Liver (tissue), 9 donors: ENCODE results near the gene PSMB8. TPM values are rescaled to one million over a fixed set of nuclear protein-coding genes. Genes with fewer than 3 reads are reported as not detected.

ENCODE experiments used
- DNase-seq: peaks from one replicate; pipeline ENCODE4 v3.0.0-alpha.2; 2017; ENCODE audit warnings: low spot score
- H3K27ac ChIP-seq, 2 donors: one replicate each; pipeline ENCODE4 v1.7.0; 2013; ENCODE audit warnings: inconsistent platforms in 2 of 2, low read length in 2 of 2, control low read depth in 1 of 2, low read depth in 1 of 2, mild to moderate bottlenecking in 1 of 2
- H3K27me3 ChIP-seq, 4 donors: one replicate each; pipeline versions ENCODE4 v1.6.1 to v1.7.0; 2013; ENCODE audit warnings: low read length in 3 of 4, inconsistent platforms in 1 of 4, mild to moderate bottlenecking in 1 of 4, moderate library complexity in 1 of 4; ENCODE audit not compliant: control insufficient read depth in 4 of 4, insufficient read depth in 4 of 4
- H3K36me3 ChIP-seq, 4 donors: one replicate each; pipeline versions ENCODE4 v1.6.1 to v1.7.0; 2013; ENCODE audit warnings: low read length in 3 of 4, mild to moderate bottlenecking in 3 of 4, low read depth in 1 of 4, moderate library complexity in 1 of 4; ENCODE audit not compliant: control insufficient read depth in 4 of 4, insufficient read depth in 3 of 4
- H3K4me1 ChIP-seq, 4 donors: one replicate each; pipeline versions ENCODE4 v1.6.1 to v1.7.0; 2013; ENCODE audit warnings: low read length in 3 of 4, mild to moderate bottlenecking in 3 of 4, moderate library complexity in 1 of 4; ENCODE audit not compliant: control insufficient read depth in 4 of 4, insufficient read depth in 4 of 4
- H3K4me3 ChIP-seq, 3 donors: one replicate each; pipeline versions ENCODE4 v1.6.1 to v1.7.0; 2013; ENCODE audit warnings: low read length in 3 of 3, control low read depth in 1 of 3, low read depth in 1 of 3, mild to moderate bottlenecking in 1 of 3
- H3K9ac ChIP-seq, 2 donors: one replicate each; pipeline ENCODE4 v1.7.0; 2013; ENCODE audit warnings: low read length in 2 of 2, mild to moderate bottlenecking in 2 of 2, moderate library complexity in 2 of 2, control low read depth in 1 of 2, low read depth in 1 of 2
- H3K9me3 ChIP-seq, 4 donors: one replicate each; pipeline versions ENCODE4 v1.6.1 to v1.7.0; 2013; ENCODE audit warnings: low read length in 3 of 4; ENCODE audit not compliant: control insufficient read depth in 4 of 4
- EGR1 ChIP-seq, 2 donors: IDR thresholded peaks; 2 replicates each; pipeline ENCODE4 v1.6.1; 2016 to 2018; ENCODE audit warnings: antibody characterized with exemption in 2 of 2, low read depth in 2 of 2
- FOXA1 ChIP-seq: IDR thresholded peaks from 2 replicates; pipeline ENCODE4 v1.6.1; 2016; ENCODE audit warnings: antibody characterized with exemption
- FOXA2 ChIP-seq: IDR thresholded peaks from 2 replicates; pipeline ENCODE4 v1.6.1; 2016; ENCODE audit warnings: antibody characterized with exemption
- GABPA ChIP-seq, 2 donors: IDR thresholded peaks in 1 of 2; conservative IDR thresholded peaks in 1 of 2; 2 replicates each; pipeline ENCODE4 v1.6.1; 2016; ENCODE audit warnings: antibody characterized with exemption in 2 of 2, mild to moderate bottlenecking in 1 of 2, moderate library complexity in 1 of 2
- HNF4A ChIP-seq, 2 donors: conservative IDR thresholded peaks; 2 replicates each; pipeline ENCODE4 v1.6.1; 2016; ENCODE audit warnings: antibody characterized with exemption in 2 of 2, mild to moderate bottlenecking in 2 of 2
- HNF4G ChIP-seq: IDR thresholded peaks from 2 replicates; pipeline ENCODE4 v1.6.1; 2016; ENCODE audit warnings: antibody characterized with exemption
- JUND ChIP-seq, 2 donors: IDR thresholded peaks; 2 replicates each; pipeline ENCODE4 v1.6.1; 2016; ENCODE audit warnings: antibody characterized with exemption in 2 of 2
- NR2F2 ChIP-seq: IDR thresholded peaks from 2 replicates; pipeline ENCODE4 v1.6.1; 2016; ENCODE audit warnings: antibody characterized with exemption
- RAD21 ChIP-seq, 2 donors: IDR thresholded peaks; 2 replicates each; pipeline ENCODE4 v1.6.1; 2016; ENCODE audit warnings: antibody characterized with exemption in 2 of 2, mild to moderate bottlenecking in 2 of 2
- RXRA ChIP-seq, 2 donors: IDR thresholded peaks; 2 replicates each; pipeline ENCODE4 v1.6.1; 2017 to 2018; ENCODE audit warnings: antibody characterized with exemption in 2 of 2, mild to moderate bottlenecking in 1 of 2
- SP1 ChIP-seq: IDR thresholded peaks from 2 replicates; pipeline ENCODE4 v1.6.1; 2018; ENCODE audit warnings: antibody characterized with exemption, mild to moderate bottlenecking
- TAF1 ChIP-seq: conservative IDR thresholded peaks from 2 replicates; pipeline ENCODE4 v1.6.1; 2016; ENCODE audit warnings: antibody characterized with exemption, mild to moderate bottlenecking
- YY1 ChIP-seq: IDR thresholded peaks from 2 replicates; pipeline ENCODE4 v1.6.1; 2016; ENCODE audit warnings: antibody characterized with exemption, mild to moderate bottlenecking
- WGBS: extraction: QIAGEN DNeasy Blood & Tissue Kit; methylation state at CpG from one replicate; pipeline ENCODE4 v1.1.7; 2013; 5-methylcytosine and 5-hydroxymethylcytosine counted together
- polyA plus RNA-seq, 2 donors: library from polyadenylated mRNA; stranded (reverse) in 1 of 2; unstranded in 1 of 2; fragments of 200-250 nt in 1 of 2; fragments of >200 nt in 1 of 2; fragmentation: Nextera tagmentation in 1 of 2; extraction: Ambion mirVana in 1 of 2; gene quantifications; one replicate each; pipeline versions ENCODE4 v1.2.1 to v1.2.3, GENCODE V29; 2013 to 2015
- total RNA-seq, 2 donors: library from RNA; depleted of rRNA; stranded (reverse); fragments of >200 nt; gene quantifications; one replicate each; pipeline ENCODE4 v1.2.3, GENCODE V29; 2014
- TF ChIP-seq, protein P1 (sequence below): IDR thresholded peaks from 2 replicates; pipeline ENCODE4 v1.6.1; 2016; ENCODE audit warnings: antibody characterized with exemption
- TF ChIP-seq, protein P2 (sequence below): IDR thresholded peaks from 2 replicates; pipeline ENCODE4 v1.6.1; 2016; ENCODE audit warnings: antibody characterized with exemption, mild to moderate bottlenecking
- TF ChIP-seq, protein P3 (sequence below): IDR thresholded peaks from 2 replicates; pipeline ENCODE4 v1.6.1; 2016; ENCODE audit warnings: antibody characterized with exemption
- TF ChIP-seq, protein P4 (sequence below): IDR thresholded peaks from 2 replicates; pipeline ENCODE4 v1.6.1; 2016; ENCODE audit warnings: antibody characterized with exemption
- TF ChIP-seq, protein P5 (sequence below): fragments of 150-350 bp; IDR thresholded peaks from 2 replicates; pipeline ENCODE4 v1.5.1; 2017; ENCODE audit warnings: improper control_type of control experiment, low read depth, low read length; ENCODE audit not compliant: missing input control
- donor health status: healthy.
- donor health status: healthy.
- donor health status: healthy.
- donor health status: healthy.
- donor health status: healthy.

Gene PSMB8
- total and polyA plus RNA-seq, 4 donors, result 19.9 to 75.1 (median 44.0) TPM

DNA sequence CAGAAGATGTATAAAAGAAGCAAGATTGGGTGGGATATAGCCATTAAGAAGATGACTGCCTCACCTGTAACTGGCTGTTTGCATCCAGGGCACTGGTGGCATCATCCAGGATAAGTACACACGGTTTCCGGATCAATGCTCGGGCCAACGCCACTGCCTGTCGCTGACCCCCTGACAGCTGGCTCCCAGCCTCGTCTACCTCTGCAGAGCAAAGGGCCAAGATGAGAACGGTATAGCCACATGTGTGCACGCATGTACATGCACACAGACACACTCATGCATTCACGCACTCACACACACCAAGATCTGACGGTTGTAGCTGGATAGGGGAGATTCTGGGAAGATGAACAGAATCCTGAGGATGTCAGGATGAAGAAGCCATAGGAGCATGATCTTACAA is 3.2 kb upstream of the PSMB8 start:
- no peak overlapping the region for H3K9ac ChIP-seq
- no peak overlapping the region for H3K4me3 ChIP-seq
- H3K9me3 ChIP-seq, result no peaks in the 10 kb centered on the region
- no peak for DNase-seq
- no peaks in the 10 kb centered on the region for H3K27me3 ChIP-seq
- WGBS, result 60% methylated on average over 10 of the region's 10 CpGs
- H3K36me3 ChIP-seq, result peaks cover 5 to 48% (median 35%) of the 10 kb centered on the region in 4 donors
- TF ChIP-seq RAD21 (IDR thresholded peaks at IDR 0.05) (no peak), NR2F2 (no peak), HNF4G (no peak), FOXA2 (no peak), FOXA1 (no peak), TAF1 (no peak), RXRA (IDR thresholded peaks at IDR 0.05) (no peak), SP1 (no peak), GABPA (IDR thresholded peaks at IDR 0.05 in 1 of 2, conservative IDR thresholded peaks at IDR 0.05 in 1 of 2) (no peak), JUND (IDR thresholded peaks at IDR 0.05) (no peak), YY1 (no peak)
- TF ChIP-seq, protein P1, sequence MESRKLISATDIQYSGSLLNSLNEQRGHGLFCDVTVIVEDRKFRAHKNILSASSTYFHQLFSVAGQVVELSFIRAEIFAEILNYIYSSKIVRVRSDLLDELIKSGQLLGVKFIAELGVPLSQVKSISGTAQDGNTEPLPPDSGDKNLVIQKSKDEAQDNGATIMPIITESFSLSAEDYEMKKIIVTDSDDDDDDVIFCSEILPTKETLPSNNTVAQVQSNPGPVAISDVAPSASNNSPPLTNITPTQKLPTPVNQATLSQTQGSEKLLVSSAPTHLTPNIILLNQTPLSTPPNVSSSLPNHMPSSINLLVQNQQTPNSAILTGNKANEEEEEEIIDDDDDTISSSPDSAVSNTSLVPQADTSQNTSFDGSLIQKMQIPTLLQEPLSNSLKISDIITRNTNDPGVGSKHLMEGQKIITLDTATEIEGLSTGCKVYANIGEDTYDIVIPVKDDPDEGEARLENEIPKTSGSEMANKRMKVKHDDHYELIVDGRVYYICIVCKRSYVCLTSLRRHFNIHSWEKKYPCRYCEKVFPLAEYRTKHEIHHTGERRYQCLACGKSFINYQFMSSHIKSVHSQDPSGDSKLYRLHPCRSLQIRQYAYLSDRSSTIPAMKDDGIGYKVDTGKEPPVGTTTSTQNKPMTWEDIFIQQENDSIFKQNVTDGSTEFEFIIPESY, result no peak
- TF ChIP-seq, protein P2, sequence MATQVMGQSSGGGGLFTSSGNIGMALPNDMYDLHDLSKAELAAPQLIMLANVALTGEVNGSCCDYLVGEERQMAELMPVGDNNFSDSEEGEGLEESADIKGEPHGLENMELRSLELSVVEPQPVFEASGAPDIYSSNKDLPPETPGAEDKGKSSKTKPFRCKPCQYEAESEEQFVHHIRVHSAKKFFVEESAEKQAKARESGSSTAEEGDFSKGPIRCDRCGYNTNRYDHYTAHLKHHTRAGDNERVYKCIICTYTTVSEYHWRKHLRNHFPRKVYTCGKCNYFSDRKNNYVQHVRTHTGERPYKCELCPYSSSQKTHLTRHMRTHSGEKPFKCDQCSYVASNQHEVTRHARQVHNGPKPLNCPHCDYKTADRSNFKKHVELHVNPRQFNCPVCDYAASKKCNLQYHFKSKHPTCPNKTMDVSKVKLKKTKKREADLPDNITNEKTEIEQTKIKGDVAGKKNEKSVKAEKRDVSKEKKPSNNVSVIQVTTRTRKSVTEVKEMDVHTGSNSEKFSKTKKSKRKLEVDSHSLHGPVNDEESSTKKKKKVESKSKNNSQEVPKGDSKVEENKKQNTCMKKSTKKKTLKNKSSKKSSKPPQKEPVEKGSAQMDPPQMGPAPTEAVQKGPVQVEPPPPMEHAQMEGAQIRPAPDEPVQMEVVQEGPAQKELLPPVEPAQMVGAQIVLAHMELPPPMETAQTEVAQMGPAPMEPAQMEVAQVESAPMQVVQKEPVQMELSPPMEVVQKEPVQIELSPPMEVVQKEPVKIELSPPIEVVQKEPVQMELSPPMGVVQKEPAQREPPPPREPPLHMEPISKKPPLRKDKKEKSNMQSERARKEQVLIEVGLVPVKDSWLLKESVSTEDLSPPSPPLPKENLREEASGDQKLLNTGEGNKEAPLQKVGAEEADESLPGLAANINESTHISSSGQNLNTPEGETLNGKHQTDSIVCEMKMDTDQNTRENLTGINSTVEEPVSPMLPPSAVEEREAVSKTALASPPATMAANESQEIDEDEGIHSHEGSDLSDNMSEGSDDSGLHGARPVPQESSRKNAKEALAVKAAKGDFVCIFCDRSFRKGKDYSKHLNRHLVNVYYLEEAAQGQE, result no peak
- peaks cover 3 to 35% (median 22%) of the 10 kb centered on the region in 4 donors for H3K4me1 ChIP-seq
- H3K27ac ChIP-seq, result no peak overlapping the region

DNA sequence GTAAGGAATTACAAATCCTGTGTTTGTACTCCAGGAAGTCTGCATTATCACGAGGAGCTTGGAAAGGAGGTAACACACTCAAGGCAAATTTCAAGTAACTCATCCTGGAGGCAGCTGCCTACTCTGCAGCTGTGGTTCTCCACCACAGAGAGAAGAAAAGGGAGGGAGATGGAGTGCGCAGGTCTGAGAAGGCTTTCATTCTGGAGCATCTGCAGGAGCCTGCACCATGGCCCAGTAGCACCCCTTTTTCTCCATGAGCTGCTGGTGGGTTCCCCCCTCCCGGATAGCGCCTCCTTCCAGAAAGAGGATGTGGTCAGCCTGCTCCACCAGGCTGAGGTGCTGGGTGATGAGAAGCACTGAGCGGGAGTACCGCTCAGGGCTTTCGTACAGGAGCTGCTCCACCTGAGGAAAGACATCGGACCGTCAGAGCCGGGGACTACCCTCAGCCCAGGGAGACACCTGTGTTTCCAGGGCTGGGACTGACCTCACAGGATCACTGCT is 1.6 kb upstream of the PSMB8 start:
- no peak for TF ChIP-seq EGR1 (IDR thresholded peaks at IDR 0.05; ENCODE audit: low read depth in 2 of 2)
- TF ChIP-seq, protein P3, sequence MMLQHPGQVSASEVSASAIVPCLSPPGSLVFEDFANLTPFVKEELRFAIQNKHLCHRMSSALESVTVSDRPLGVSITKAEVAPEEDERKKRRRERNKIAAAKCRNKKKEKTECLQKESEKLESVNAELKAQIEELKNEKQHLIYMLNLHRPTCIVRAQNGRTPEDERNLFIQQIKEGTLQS, result no peak
- TF ChIP-seq FOXA2, result no peak
- no peak for TF ChIP-seq JUND (IDR thresholded peaks at IDR 0.05)
- TF ChIP-seq TAF1, result no peak
- TF ChIP-seq HNF4G, result no peak
- TF ChIP-seq NR2F2, result no peak
- TF ChIP-seq GABPA (IDR thresholded peaks at IDR 0.05 in 1 of 2, conservative IDR thresholded peaks at IDR 0.05 in 1 of 2), result no peak
- TF ChIP-seq, protein P4, sequence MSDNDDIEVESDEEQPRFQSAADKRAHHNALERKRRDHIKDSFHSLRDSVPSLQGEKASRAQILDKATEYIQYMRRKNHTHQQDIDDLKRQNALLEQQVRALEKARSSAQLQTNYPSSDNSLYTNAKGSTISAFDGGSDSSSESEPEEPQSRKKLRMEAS, result no peak
- no peak for TF ChIP-seq HNF4A (conservative IDR thresholded peaks at IDR 0.05)
- TF ChIP-seq, protein P5, sequence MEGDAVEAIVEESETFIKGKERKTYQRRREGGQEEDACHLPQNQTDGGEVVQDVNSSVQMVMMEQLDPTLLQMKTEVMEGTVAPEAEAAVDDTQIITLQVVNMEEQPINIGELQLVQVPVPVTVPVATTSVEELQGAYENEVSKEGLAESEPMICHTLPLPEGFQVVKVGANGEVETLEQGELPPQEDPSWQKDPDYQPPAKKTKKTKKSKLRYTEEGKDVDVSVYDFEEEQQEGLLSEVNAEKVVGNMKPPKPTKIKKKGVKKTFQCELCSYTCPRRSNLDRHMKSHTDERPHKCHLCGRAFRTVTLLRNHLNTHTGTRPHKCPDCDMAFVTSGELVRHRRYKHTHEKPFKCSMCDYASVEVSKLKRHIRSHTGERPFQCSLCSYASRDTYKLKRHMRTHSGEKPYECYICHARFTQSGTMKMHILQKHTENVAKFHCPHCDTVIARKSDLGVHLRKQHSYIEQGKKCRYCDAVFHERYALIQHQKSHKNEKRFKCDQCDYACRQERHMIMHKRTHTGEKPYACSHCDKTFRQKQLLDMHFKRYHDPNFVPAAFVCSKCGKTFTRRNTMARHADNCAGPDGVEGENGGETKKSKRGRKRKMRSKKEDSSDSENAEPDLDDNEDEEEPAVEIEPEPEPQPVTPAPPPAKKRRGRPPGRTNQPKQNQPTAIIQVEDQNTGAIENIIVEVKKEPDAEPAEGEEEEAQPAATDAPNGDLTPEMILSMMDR, result no peak
- no peak for TF ChIP-seq FOXA1
- TF ChIP-seq RXRA (IDR thresholded peaks at IDR 0.05), result no peak
- TF ChIP-seq, protein P2, result no peak
- no peak for TF ChIP-seq YY1
- no peak for TF ChIP-seq RAD21 (IDR thresholded peaks at IDR 0.05)
- Histone ChIP-seq H3K36me3 (peaks cover 5 to 45% (median 31%) of the 10 kb centered on the region in 4 donors), H3K27me3 (no peaks in the 10 kb centered on the region), H3K9me3 (no peaks in the 10 kb centered on the region), H3K4me1 (peaks cover 6 to 44% (median 23%) of the 10 kb centered on the region in 4 donors), H3K27ac (peak overlapping the region; percentile 94 to 98), H3K9ac (peak overlapping the region; percentile 41 to 77), H3K4me3 (peak overlapping the region; percentile 6 to 75 (median 15))
- no peak for DNase-seq
- 78% methylated on average over 10 of the region's 10 CpGs for WGBS
